ENCODE measurements around the gene PPP1R16B.

Gene PPP1R16B

GRCh38 chr20:38945012-38945411 is 139.5 kb downstream of the PPP1R16B start:
- Histone ChIP-seq H3F3A (ENCODE audit: control insufficient read depth, insufficient read depth) (no peaks in the 10 kb centered on the region; the same call in 1 of the 2 replicates), H3K9me2 (replicated peaks; ENCODE audit: control insufficient read depth, low read length) (no peaks in the 10 kb centered on the region), H3K9me3 (ENCODE audit: control insufficient read depth, insufficient read depth, low read length) (no peaks in the 10 kb centered on the region), H4K20me1 (ENCODE audit: control insufficient read depth, insufficient read depth, low read depth, low read length) (peaks cover 9% of the 10 kb centered on the region; the same call in 1 of the 2 replicates), H3K79me2 (ENCODE audit: control insufficient read depth, low read length) (peaks cover 69% of the 10 kb centered on the region), H3K27ac (ENCODE audit: low read depth, low read length) (no peak overlapping the region), H3K4me2 (ENCODE audit: low read length) (no peak overlapping the region), H3K4me3 (ENCODE audit: low read length) (no peak overlapping the region), H3K27me3 (ENCODE audit: control insufficient read depth, low read length) (no peaks in the 10 kb centered on the region), H3K36me3 (ENCODE audit: control insufficient read depth, low read length) (peaks cover 89% of the 10 kb centered on the region), H3K4me1 (ENCODE audit: control insufficient read depth, low read length) (no peaks in the 10 kb centered on the region)
- TF ChIP-seq CTCF (IDR thresholded peaks at IDR 0.05; ENCODE audit: low read depth, low read length, poor library complexity, severe bottlenecking) = no peak
- TF ChIP-seq EZH2phosphoT487 (IDR thresholded peaks at IDR 0.05; ENCODE audit: borderline replicate concordance, low read length) = no peak

GRCh38 chr20:38946836-38947235 is 141.3 kb downstream of the PPP1R16B start:
- Histone ChIP-seq H3K27me3 (ENCODE audit: control insufficient read depth, low read length) (no peaks in the 10 kb centered on the region), H3K9me3 (ENCODE audit: control insufficient read depth, insufficient read depth, low read length) (no peaks in the 10 kb centered on the region), H3K4me3 (ENCODE audit: low read length) (no peak overlapping the region), H3K4me2 (ENCODE audit: low read length) (no peak overlapping the region), H3K4me1 (ENCODE audit: control insufficient read depth, low read length) (no peaks in the 10 kb centered on the region), H4K20me1 (ENCODE audit: control insufficient read depth, insufficient read depth, low read depth, low read length) (0 out of 2 replicates have a peak, but pooled peaks cover 2% of the 10 kb centered on the region), H3K27ac (ENCODE audit: low read depth, low read length) (no peak overlapping the region), H3F3A (ENCODE audit: control insufficient read depth, insufficient read depth) (no peaks in the 10 kb centered on the region; the same call in 1 of the 2 replicates), H3K79me2 (ENCODE audit: control insufficient read depth, low read length) (peaks cover 51% of the 10 kb centered on the region), H3K9me2 (replicated peaks; ENCODE audit: control insufficient read depth, low read length) (no peaks in the 10 kb centered on the region), H3K36me3 (ENCODE audit: control insufficient read depth, low read length) (peaks cover 88% of the 10 kb centered on the region)
- TF ChIP-seq EZH2phosphoT487 (IDR thresholded peaks at IDR 0.05; ENCODE audit: borderline replicate concordance, low read length) (no peak), CTCF (IDR thresholded peaks at IDR 0.05; ENCODE audit: low read depth, low read length, poor library complexity, severe bottlenecking) (no peak)

GRCh38 chr20:38947931-38948362 is 142.4 kb downstream of the PPP1R16B start:
- Histone ChIP-seq H3K36me3 (ENCODE audit: control insufficient read depth, low read length) (peaks cover 88% of the 10 kb centered on the region), H3F3A (ENCODE audit: control insufficient read depth, insufficient read depth) (peaks cover 3% of the 10 kb centered on the region), H3K4me2 (ENCODE audit: low read length) (no peak overlapping the region), H3K9me2 (replicated peaks; ENCODE audit: control insufficient read depth, low read length) (no peaks in the 10 kb centered on the region), H3K79me2 (ENCODE audit: control insufficient read depth, low read length) (peaks cover 40% of the 10 kb centered on the region), H3K27ac (ENCODE audit: low read depth, low read length) (no peak overlapping the region), H3K4me1 (ENCODE audit: control insufficient read depth, low read length) (no peaks in the 10 kb centered on the region), H3K9me3 (ENCODE audit: control insufficient read depth, insufficient read depth, low read length) (no peaks in the 10 kb centered on the region), H3K27me3 (ENCODE audit: control insufficient read depth, low read length) (no peaks in the 10 kb centered on the region), H4K20me1 (ENCODE audit: control insufficient read depth, insufficient read depth, low read depth, low read length) (0 out of 2 replicates have a peak, but pooled peaks cover 2% of the 10 kb centered on the region), H3K4me3 (ENCODE audit: low read length) (no peak overlapping the region)
- no peak for TF ChIP-seq CTCF (IDR thresholded peaks at IDR 0.05; ENCODE audit: low read depth, low read length, poor library complexity, severe bottlenecking)
- TF ChIP-seq EZH2phosphoT487 (IDR thresholded peaks at IDR 0.05; ENCODE audit: borderline replicate concordance, low read length) = no peak
